ENCODE measurements around the gene FERMT2.

The FERMT2 gene

GRCh38 chr14:52825085-52825484 lies 125.8 kb downstream of the FERMT2 start:
- no peak for TF ChIP-seq CTCF (conservative IDR thresholded peaks at IDR 0.05)
- TF ChIP-seq ZFX (IDR thresholded peaks at IDR 0.05), result no peak
- no peak overlapping the region for H3K27ac ChIP-seq

GRCh38 chr14:52824462-52824861 lies 126.4 kb downstream of the FERMT2 start:
- TF ChIP-seq ZFX (IDR thresholded peaks at IDR 0.05) (no peak), CTCF (conservative IDR thresholded peaks at IDR 0.05) (no peak)
- H3K27ac ChIP-seq, result no peak overlapping the region

- TF ChIP-seq ZFX (IDR thresholded peaks at IDR 0.05) (no peak), CTCF (conservative IDR thresholded peaks at IDR 0.05) (no peak)
Measured at GRCh38 chr14:52821805-52822250, 129.0 kb downstream of the FERMT2 start.

GRCh38 chr14:52808101-52808500 lies 142.7 kb downstream of the FERMT2 start:
- no peak for TF ChIP-seq CTCF (conservative IDR thresholded peaks at IDR 0.05)
- no peak for TF ChIP-seq ZFX (IDR thresholded peaks at IDR 0.05)

More at GRCh38 chr14:52821805-52822250, 129.0 kb downstream of the FERMT2 start:
- H3K27ac ChIP-seq, result no peak overlapping the region

More at GRCh38 chr14:52808101-52808500, 142.7 kb downstream of the FERMT2 start:
- no peak overlapping the region for H3K27ac ChIP-seq

Measured in C4-2B (cell line).